ENCODE measurements around the gene DLK1. TPM values are rescaled to one million over a fixed set of nuclear protein-coding genes. Genes with fewer than 3 reads are reported as not detected.

Gene DLK1
- total and polyA plus RNA-seq, 2 of the 13 experiments (the other 11 are each of a cell fraction or from before 2014, with no cell fraction given) = 95.5 to 312 TPM

GRCh38 chr14:100688598-100689461 is 37.9 kb upstream of the DLK1 start (continued):
- peak; percentile 84 for TF ChIP-seq ZNF687 (CRISPR knock-in tag; IDR thresholded peaks at IDR 0.05)
- peak; percentile 38; the same call in 1 of the 2 replicates for TF ChIP-seq GATAD2A (CRISPR knock-in tag; IDR thresholded peaks at IDR 0.05)
- TF ChIP-seq HNF4A (CRISPR knock-in tag; IDR thresholded peaks at IDR 0.05) = 0 out of 2 replicates have a peak, but pooled peaks have one; percentile 8
- TF ChIP-seq MIER3 (CRISPR knock-in tag; IDR thresholded peaks at IDR 0.05; ENCODE audit: borderline replicate concordance) = no peak
- 0 out of 2 replicates have a peak, but pooled peaks have one; percentile 15 for TF ChIP-seq ZNF770 (CRISPR knock-in tag; IDR thresholded peaks at IDR 0.05)
- peak; percentile 30; the same call in 1 of the 2 replicates for TF ChIP-seq NCOA2 (CRISPR knock-in tag; IDR thresholded peaks at IDR 0.05)
- TF ChIP-seq, protein P1, sequence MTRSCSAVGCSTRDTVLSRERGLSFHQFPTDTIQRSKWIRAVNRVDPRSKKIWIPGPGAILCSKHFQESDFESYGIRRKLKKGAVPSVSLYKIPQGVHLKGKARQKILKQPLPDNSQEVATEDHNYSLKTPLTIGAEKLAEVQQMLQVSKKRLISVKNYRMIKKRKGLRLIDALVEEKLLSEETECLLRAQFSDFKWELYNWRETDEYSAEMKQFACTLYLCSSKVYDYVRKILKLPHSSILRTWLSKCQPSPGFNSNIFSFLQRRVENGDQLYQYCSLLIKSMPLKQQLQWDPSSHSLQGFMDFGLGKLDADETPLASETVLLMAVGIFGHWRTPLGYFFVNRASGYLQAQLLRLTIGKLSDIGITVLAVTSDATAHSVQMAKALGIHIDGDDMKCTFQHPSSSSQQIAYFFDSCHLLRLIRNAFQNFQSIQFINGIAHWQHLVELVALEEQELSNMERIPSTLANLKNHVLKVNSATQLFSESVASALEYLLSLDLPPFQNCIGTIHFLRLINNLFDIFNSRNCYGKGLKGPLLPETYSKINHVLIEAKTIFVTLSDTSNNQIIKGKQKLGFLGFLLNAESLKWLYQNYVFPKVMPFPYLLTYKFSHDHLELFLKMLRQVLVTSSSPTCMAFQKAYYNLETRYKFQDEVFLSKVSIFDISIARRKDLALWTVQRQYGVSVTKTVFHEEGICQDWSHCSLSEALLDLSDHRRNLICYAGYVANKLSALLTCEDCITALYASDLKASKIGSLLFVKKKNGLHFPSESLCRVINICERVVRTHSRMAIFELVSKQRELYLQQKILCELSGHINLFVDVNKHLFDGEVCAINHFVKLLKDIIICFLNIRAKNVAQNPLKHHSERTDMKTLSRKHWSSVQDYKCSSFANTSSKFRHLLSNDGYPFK (CRISPR knock-in tag; IDR thresholded peaks at IDR 0.05; ENCODE audit: borderline replicate concordance) = peak; percentile 42; the same call in 1 of the 2 replicates
- no peak for TF ChIP-seq KMT2B (CRISPR knock-in tag; IDR thresholded peaks at IDR 0.05)
- TF ChIP-seq, protein P2, sequence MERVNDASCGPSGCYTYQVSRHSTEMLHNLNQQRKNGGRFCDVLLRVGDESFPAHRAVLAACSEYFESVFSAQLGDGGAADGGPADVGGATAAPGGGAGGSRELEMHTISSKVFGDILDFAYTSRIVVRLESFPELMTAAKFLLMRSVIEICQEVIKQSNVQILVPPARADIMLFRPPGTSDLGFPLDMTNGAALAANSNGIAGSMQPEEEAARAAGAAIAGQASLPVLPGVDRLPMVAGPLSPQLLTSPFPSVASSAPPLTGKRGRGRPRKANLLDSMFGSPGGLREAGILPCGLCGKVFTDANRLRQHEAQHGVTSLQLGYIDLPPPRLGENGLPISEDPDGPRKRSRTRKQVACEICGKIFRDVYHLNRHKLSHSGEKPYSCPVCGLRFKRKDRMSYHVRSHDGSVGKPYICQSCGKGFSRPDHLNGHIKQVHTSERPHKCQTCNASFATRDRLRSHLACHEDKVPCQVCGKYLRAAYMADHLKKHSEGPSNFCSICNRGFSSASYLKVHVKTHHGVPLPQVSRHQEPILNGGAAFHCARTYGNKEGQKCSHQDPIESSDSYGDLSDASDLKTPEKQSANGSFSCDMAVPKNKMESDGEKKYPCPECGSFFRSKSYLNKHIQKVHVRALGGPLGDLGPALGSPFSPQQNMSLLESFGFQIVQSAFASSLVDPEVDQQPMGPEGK (CRISPR knock-in tag; IDR thresholded peaks at IDR 0.05) = peak; percentile 65
- TF ChIP-seq RARA (CRISPR knock-in tag; IDR thresholded peaks at IDR 0.05) = peak; percentile 50; the same call in 1 of the 2 replicates
- peak; percentile 18; the same call in 1 of the 2 replicates for TF ChIP-seq HOXA3 (CRISPR knock-in tag; IDR thresholded peaks at IDR 0.05)
- no peak for TF ChIP-seq ZNF619 (CRISPR knock-in tag; IDR thresholded peaks at IDR 0.05)
- TF ChIP-seq, protein P3, sequence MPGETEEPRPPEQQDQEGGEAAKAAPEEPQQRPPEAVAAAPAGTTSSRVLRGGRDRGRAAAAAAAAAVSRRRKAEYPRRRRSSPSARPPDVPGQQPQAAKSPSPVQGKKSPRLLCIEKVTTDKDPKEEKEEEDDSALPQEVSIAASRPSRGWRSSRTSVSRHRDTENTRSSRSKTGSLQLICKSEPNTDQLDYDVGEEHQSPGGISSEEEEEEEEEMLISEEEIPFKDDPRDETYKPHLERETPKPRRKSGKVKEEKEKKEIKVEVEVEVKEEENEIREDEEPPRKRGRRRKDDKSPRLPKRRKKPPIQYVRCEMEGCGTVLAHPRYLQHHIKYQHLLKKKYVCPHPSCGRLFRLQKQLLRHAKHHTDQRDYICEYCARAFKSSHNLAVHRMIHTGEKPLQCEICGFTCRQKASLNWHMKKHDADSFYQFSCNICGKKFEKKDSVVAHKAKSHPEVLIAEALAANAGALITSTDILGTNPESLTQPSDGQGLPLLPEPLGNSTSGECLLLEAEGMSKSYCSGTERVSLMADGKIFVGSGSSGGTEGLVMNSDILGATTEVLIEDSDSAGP (CRISPR knock-in tag; IDR thresholded peaks at IDR 0.05; ENCODE audit: borderline replicate concordance) = peak; percentile 19; the same call in 1 of the 2 replicates
- TF ChIP-seq, protein P4, sequence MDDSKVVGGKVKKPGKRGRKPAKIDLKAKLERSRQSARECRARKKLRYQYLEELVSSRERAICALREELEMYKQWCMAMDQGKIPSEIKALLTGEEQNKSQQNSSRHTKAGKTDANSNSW (CRISPR knock-in tag; IDR thresholded peaks at IDR 0.05; ENCODE audit: borderline replicate concordance) = no peak
